GM21619 (cell line): Measurements from ENCODE around the gene PDE4D.
"Not testable (repeated sequence)": the region's sequence is repeated elsewhere in the genome, so short reads cannot be mapped to it uniquely, and the experiment has no call there.

Source experiments
- ATAC-seq: cut with Tn5 transposase; IDR thresholded peaks from one replicate; pipeline ENCODE4 v1.9.1; 2021; ENCODE audit not compliant: unreplicated experiment

The PDE4D gene

DNA sequence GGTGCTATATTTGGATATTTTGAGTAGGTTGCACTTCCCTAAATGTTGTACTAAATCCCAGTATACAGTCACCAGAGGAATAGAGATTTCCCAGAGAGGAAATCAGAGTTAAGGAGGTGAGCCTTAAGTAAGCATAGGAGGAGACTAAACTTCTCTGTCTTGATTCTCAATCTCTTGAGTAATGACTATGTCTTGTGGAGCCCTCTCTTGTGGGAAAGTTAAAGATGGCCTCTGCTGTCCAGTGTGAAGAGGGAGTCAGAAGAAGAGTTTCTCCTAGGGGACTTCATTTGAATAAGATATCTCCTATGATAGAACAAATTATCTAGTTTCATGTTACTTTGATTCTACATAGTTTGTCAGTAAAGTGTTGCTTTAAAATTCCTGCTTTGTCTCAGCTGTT is 502.5 kb downstream of the PDE4D start:
- no peak for ATAC-seq

DNA sequence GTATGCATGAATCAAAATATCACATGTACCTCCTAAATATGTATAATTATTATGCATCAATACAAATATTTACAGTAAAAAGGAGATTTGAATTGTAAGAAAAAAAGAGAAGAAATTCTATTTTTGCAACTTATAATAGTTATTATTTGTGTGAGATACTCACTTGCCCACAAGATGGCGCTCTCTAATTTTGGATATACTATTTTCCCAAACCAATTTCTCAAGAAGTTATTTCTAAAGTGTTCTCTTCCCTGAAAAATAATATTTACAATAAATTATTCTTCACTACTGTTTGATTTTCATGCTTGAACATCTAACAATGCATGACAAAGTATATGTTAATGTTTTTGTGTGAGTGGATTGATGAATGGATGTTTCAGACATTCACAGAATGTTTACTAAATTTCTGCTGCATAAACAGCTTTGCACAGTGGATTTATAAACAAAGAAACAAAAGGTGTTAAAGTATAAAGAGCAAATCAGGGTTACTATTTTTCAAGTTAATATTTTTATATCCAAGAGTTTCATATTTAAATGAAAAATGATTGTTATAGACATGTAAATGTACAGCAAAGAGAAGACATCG is 503.4 kb downstream of the PDE4D start:
- no peak for ATAC-seq

GRCh38 chr5:59387127-59387526 is 506.4 kb downstream of the PDE4D start:
- ATAC-seq: no peak

DNA sequence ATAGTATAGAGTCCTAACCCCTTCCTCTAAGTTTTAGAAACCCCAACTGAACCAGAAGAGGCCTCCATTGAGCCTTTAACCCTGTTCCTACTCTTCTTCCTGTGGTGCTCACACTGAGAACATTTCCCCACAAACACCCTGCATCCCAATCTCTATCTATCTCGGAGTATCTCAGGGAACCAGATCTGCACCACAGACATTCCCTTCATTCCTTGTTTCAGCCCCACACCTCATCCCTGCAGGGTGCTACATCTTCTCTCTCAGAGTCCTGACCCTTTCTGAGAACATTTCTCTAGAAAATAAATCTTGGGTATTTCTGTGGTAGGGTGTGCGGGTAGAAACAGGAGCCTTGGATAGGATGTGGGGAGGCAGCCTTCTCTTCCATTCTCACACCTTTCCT is 507.8 kb downstream of the PDE4D start:
- ATAC-seq: no peak

GRCh38 chr5:59380350-59380951 is 513.1 kb downstream of the PDE4D start:
- peak; percentile 100 for ATAC-seq

DNA sequence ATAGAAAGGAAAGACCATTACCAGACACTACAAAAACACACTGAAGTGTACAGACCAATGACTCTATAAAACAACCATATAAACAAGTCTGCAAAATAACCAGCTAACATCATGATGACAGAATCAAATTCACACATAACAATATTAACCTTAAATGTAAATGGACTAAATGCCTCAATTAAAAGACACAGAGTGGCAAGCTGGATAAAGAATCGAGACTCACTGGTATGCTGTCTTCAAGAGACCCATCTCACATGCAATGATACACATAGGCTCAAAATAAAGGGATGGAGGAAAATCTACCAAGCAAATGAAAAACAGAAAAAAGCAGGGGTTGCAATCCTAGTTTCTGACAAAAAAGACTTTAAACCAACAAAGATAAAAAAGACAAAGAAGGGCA is 519.5 kb downstream of the PDE4D start:
- ATAC-seq: not testable (repeated sequence)

DNA sequence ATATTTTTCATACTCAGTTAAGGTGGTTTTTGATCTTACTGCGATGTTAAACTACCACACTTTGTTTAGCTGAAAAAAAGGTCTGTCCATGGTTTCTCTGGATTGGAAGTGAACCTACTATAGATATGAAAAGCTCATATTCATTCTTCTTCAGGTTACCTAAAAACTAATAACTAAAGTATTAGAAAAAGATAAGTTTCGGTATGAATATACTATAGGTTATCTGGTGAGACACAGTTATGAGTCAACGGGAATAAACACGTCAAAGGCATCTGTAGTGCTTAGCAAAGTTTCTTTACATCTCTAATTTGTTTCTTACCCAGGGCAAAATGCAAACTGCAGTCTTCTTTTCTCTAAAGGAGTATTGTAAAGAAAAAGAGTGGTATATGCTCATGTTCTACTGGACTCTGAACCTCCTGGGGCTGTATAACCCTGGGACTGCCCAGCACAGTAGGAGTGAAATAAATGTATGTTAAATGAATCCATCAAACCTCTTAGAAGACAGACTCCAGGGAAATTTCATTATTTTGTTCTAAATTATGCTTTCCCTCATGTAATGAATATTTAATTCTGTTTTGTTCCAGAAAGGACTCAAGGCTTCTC is 521.9 kb downstream of the PDE4D start:
- ATAC-seq: no peak

- no peak for ATAC-seq
Observed at GRCh38 chr5:59368951-59369350, 524.6 kb downstream of the PDE4D start.

DNA sequence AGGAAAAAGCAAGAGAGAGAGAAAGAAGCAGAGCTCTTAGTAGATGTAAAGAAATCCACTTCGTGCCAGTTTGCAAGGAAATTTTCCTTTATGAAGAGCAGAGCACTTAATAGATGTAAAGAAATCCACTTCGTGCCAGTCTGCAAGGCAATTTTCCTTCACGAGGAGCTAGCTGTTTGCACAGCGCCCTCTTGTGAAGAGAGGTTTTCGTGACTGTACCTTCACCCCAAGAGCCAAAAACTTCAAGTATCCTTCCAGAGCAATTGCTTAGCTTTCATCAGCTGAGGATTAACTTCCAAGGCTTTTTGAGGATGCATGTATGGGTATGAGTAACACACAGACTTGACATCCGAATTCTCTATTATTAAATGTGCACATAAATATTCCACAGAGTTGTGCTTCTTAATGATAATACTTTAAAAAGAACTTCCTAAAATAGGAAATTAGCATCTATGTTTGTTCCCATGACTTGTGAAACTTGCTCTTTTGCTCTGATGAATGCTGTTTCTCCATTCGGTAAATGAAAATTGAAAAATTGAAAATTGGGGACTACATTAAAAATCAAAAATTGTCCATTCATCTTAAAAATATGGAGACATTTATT is 525.6 kb downstream of the PDE4D start:
- no peak for ATAC-seq

DNA sequence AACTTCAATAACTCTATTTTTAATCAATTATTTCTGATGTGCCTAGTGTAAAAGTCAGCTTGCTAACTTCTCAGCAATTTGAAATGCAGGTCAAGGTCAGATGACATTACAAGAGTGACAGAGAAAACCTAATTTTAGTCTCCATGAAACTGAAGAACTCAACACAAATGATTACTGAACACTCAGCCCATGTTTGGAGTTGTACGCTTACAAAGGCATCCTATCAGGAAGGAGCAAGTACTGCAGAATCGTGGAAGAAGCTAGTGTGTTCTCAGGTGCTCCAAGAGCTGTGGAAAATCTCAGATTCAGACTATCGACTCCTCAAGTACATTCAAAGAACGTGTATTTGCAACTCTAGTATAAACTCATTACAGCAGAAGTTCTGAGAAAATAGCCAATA is 526.7 kb downstream of the PDE4D start:
- no peak for ATAC-seq

- no peak for ATAC-seq
Observed at GRCh38 chr5:59362438-59362837, 531.1 kb downstream of the PDE4D start.

DNA sequence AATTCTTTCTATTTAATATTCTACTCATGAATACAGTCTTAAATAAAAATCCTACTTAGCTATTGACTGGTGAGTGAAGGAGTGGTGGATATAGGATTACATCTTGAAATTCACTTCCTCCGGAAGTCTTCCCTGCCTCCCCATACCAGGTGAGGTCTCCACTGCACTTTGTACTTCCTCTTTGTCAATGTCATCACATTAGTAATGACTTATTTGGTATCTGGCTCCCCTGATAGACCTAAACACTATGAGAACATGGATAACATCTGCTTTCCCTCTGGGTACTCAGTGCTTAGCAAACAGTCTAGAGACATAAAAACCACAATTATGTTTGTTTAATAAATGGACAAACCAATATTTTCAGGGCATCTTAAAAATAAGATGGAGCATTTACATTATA is 532.1 kb downstream of the PDE4D start:
- no peak for ATAC-seq

- ATAC-seq: no peak
Observed at GRCh38 chr5:59360130-59360555, 533.4 kb downstream of the PDE4D start.

DNA sequence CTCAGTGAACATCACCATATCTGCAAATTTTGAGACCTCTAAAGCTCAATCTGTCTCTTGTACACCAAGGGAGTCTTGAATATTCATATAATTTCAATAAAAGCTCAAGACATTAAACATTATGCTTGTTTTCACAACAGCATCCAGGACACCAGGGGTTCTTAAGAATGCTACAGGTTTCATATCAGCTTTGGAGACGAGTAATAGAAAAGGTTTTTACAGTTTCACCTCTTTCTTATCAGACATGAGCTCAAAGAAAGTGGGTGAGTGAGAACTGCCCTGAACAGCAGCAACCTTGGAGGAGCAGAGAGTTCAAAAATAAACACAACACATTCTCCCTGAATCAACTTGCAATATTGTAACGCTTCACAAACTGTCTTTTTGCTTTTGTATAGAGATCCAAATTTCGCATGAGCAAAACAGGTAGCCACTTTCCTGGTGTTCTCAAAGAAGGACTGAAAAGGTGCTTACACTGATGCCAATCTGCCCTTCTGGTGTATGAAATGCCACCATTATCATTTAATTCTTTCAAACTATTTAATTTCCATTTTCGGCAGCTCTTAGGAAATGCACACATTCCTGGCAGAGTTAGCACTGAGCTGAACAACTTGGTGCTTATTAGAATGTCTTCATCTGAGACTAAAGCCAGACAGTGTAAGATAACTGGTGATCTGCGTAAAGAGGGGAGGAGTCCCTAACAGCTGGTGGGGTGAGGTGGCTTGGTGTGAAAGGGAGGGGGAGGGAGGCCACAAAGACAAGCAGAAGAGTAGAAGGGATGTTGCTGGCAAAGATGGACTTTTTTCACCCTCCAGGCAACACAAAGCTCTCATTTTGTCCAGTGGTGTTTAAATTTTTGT is 535.3 kb downstream of the PDE4D start:
- ATAC-seq: no peak

GRCh38 chr5:59357381-59357977 is 536.0 kb downstream of the PDE4D start:
- no peak for ATAC-seq

GRCh38 chr5:59356813-59357380 is 536.6 kb downstream of the PDE4D start:
- no peak for ATAC-seq

DNA sequence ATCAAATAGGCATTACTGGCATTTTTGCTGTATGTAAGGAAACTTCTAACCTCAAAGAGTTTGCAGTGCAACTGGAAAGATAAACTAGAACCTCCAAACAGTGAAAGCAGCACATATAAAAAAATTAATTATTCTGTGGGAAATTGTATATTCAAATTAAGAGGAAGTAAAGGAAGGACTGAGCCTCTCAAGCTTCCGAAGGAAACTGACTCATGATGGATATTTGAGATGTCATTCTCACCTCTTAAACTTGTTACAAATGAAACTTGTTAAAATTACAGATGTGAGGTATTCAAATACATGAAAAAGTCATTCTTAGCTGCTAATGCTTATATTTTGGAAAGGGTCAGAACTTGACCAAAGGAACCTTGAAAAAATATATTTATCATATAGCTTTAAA is 538.7 kb downstream of the PDE4D start:
- ATAC-seq: no peak

- ATAC-seq: no peak
Observed at GRCh38 chr5:59354274-59354673, 539.3 kb downstream of the PDE4D start.

DNA sequence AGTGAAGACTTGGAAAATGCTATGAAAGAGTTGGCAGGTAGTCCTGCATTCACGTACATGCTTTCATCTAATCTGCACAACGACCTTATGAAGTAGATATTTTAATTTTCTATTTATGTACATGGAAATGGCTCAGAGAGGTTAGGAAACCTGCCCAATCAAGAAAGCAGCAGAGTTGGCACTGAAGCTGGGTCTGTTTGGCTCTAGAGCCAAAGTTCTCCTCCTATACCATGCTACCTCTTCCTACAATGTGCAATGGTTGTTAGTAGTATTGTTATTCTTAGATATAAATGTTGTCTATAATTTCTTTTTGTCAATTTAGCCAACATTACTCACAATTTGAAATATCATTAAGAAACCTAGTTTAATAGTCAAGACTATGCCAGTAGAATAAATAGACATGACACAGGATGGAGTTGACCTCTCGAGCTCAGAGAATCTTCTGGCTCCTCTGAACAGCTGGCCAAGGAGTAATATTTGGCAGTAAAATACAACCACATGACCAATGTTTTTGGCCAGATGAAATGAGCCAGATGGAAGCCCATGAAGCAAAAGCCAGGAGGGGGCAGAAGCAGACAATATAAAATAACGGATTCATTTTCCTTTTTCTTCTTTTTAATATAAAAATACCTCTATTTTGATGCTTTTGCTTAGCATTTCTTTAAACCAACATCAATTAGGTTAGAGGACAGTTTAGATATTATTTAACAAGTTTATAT is 542.3 kb downstream of the PDE4D start:
- ATAC-seq: no peak

DNA sequence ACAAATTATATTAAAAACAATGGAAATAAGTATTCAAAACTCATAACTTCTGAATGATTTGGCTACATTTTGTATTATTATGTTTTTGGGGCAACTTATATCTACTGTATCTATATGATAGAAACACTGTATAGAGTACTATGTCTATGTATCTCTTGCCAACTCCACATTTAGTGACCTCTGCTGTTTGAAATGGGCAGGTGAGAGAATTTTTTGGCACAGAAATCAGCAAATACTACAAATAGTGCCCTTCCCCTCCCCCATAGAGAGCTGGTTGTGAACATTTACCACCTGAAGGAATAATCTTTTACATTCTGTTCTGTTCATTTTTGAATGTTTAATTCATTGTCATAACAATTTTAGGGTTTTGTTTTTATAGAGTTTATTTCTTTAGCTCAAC is 545.3 kb downstream of the PDE4D start:
- ATAC-seq: no peak
